Esophagus squamous epithelium (tissue), 4 donors: ENCODE measurements around the gene NRXN3.

Experiments
- POLR2A ChIP-seq, 4 donors: fragments of 450-650 bp; IDR thresholded peaks; one replicate each; pipeline ENCODE4 v1.6.1; 2017; ENCODE audit warnings: antibody characterized with exemption in 4 of 4, mild to moderate bottlenecking in 4 of 4, moderate library complexity in 3 of 4
- TF ChIP-seq, protein P1 (sequence below), 6 experiments: fragments of 450-650 bp in 4 of 6; fragments of 200-600 bp in 2 of 6; sonication (generic) in 2 of 6; IDR thresholded peaks; one replicate each; pipeline ENCODE4 v1.5.1; 2016 to 2019; ENCODE audit warnings: antibody characterized with exemption in 6 of 6, mild to moderate bottlenecking in 4 of 6, moderate library complexity in 4 of 6

GRCh38 chr14:79820866-79821535 is 1650.8 kb downstream of the NRXN3 start:
- no peak for TF ChIP-seq POLR2A (IDR thresholded peaks at IDR 0.05)
- TF ChIP-seq, protein P1, sequence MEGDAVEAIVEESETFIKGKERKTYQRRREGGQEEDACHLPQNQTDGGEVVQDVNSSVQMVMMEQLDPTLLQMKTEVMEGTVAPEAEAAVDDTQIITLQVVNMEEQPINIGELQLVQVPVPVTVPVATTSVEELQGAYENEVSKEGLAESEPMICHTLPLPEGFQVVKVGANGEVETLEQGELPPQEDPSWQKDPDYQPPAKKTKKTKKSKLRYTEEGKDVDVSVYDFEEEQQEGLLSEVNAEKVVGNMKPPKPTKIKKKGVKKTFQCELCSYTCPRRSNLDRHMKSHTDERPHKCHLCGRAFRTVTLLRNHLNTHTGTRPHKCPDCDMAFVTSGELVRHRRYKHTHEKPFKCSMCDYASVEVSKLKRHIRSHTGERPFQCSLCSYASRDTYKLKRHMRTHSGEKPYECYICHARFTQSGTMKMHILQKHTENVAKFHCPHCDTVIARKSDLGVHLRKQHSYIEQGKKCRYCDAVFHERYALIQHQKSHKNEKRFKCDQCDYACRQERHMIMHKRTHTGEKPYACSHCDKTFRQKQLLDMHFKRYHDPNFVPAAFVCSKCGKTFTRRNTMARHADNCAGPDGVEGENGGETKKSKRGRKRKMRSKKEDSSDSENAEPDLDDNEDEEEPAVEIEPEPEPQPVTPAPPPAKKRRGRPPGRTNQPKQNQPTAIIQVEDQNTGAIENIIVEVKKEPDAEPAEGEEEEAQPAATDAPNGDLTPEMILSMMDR (IDR thresholded peaks at IDR 0.05): no peak
